Measurements from ENCODE around the gene DCAF12.
A peak's percentile ranks its signal among the peaks of the same experiment; 100 is the strongest.
"Not testable (repeated sequence)": the region's sequence is repeated elsewhere in the genome, so short reads cannot be mapped to it uniquely, and the experiment has no call there.

DCAF12 gene

GRCh38 chr9:34069831-34070230, 56.7 kb downstream of the DCAF12 start:
- DNase-seq: no peak

GRCh38 chr9:34065541-34065940, 61.0 kb downstream of the DCAF12 start:
- DNase-seq: no peak
- ATAC-seq: no peak

More at GRCh38 chr9:34069831-34070230, 56.7 kb downstream of the DCAF12 start:
- no peak for ATAC-seq

- no peak for ATAC-seq
- DNase-seq: no peak
These were observed 66.5 kb downstream of the DCAF12 start for GRCh38 chr9:34059954-34060353.

GRCh38 chr9:34059281-34059680, 67.2 kb downstream of the DCAF12 start:
- no peak for DNase-seq
- no peak for ATAC-seq

- DNase-seq: peak; percentile 14
- ATAC-seq: no peak
These were observed 76.7 kb downstream of the DCAF12 start for GRCh38 chr9:34049630-34050384.

GRCh38 chr9:34048727-34049629, 77.5 kb downstream of the DCAF12 start, which contains the start of gene UBAP2:
TSS of gene UBAP2 (minus strand) at chr9:34048887. CDS start at chr9:34017148, 31,739 bp downstream.
- DNase-seq (peak; percentile 97), ATAC-seq (peak; percentile 87)

GRCh38 chr9:34047864-34048726, 78.4 kb downstream of the DCAF12 start:
- ATAC-seq: peak; percentile 47

GRCh38 chr9:34046784-34047379, 79.6 kb downstream of the DCAF12 start:
- DNase-seq: no peak
- no peak for ATAC-seq

More at GRCh38 chr9:34047864-34048726, 78.4 kb downstream of the DCAF12 start:
- peak; percentile 77 for DNase-seq

- DNase-seq (no peak), ATAC-seq (no peak)
These were observed 80.6 kb downstream of the DCAF12 start for GRCh38 chr9:34045903-34046302.

- ATAC-seq, DNase-seq: not testable (repeated sequence)
These were observed 84.4 kb downstream of the DCAF12 start for GRCh38 chr9:34042074-34042473.

- not testable (repeated sequence) for ATAC-seq
These were observed 87.6 kb downstream of the DCAF12 start for GRCh38 chr9:34038851-34039250.

GRCh38 chr9:34037626-34038025, 88.9 kb downstream of the DCAF12 start:
- no peak for DNase-seq
- no peak for ATAC-seq

More at GRCh38 chr9:34038851-34039250, 87.6 kb downstream of the DCAF12 start:
- not testable (repeated sequence) for DNase-seq

GRCh38 chr9:34036625-34037024, 89.9 kb downstream of the DCAF12 start:
- DNase-seq (no peak), ATAC-seq (no peak)

All from stimulated activated naive CD8-positive, alpha-beta T cell treated with anti-CD3 and anti-CD28 coated beads, Interleukin-15, Interleukin-2, amounts not matched to agents 100 U/mL and 50 U/mL, for 24 hours (primary cell).